IPS DF 6.9 (cell line): ENCODE measurements around the gene RNF181.

Experiments used
- DNase-seq: peaks from one replicate; pipeline ENCODE4 v3.0.0-alpha.2; 2013; ENCODE audit warnings: low read depth, low spot score
- H3K27ac ChIP-seq: one replicate; pipeline ENCODE4 v1.5.1; 2013; ENCODE audit warnings: low read length, control low read depth
- H3K27me3 ChIP-seq: 2 replicates; pipeline ENCODE4 v1.6.1; 2013; ENCODE audit warnings: mild to moderate bottlenecking, low read length; ENCODE audit not compliant: control insufficient read depth, insufficient read depth
- H3K36me3 ChIP-seq: 2 replicates; pipeline ENCODE4 v1.6.1; 2013; ENCODE audit warnings: low read length; ENCODE audit not compliant: control insufficient read depth, insufficient read depth
- H3K4me1 ChIP-seq: 2 replicates; pipeline ENCODE4 v1.6.1; 2013; ENCODE audit warnings: low read length; ENCODE audit not compliant: control insufficient read depth, insufficient read depth
- H3K4me3 ChIP-seq: 2 replicates; pipeline ENCODE4 v1.5.1; 2013; ENCODE audit warnings: mild to moderate bottlenecking, low read length
- H3K9me3 ChIP-seq: 2 replicates; pipeline ENCODE4 v1.6.1; 2013; ENCODE audit warnings: low read length, inconsistent platforms; ENCODE audit not compliant: control insufficient read depth, insufficient read depth
- WGBS: extraction: QIAGEN DNeasy Blood & Tissue Kit; methylation state at CpG from one replicate; pipeline ENCODE4 v1.1.7; 2013; ENCODE audit warnings: mixed read lengths, missing lambda C conversion rate; ENCODE audit not compliant: insufficient read length, insufficient coverage; 5-methylcytosine and 5-hydroxymethylcytosine counted together

The RNF181 gene

DNA sequence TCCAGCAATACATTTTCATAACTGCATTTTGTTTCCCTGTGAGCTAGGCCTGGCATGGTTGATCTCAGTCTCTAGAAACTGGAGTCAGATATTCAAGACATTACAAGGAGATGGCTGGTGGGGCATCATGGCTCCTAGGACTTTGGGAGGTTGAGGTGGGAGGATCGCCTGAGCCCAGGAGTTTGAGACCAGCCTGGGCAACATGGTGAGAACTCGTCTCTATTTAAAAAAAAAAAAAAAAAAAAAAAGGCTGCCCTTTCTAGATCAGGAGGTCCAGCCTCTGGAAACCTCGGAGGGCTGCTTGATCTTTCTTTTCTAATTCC, 18.5 kb upstream of the RNF181 start:
- whole genome bisulfite sequencing, result no CpG with 5 or more reads among the region's 3 CpGs
- no peak overlapping the region for H3K4me3 ChIP-seq
- no peaks in the 10 kb centered on the region for H3K36me3 ChIP-seq
- no peaks in the 10 kb centered on the region for H3K27me3 ChIP-seq
- peaks cover 5% of the 10 kb centered on the region for H3K4me1 ChIP-seq
- no peak overlapping the region for H3K27ac ChIP-seq
- no peaks in the 10 kb centered on the region for H3K9me3 ChIP-seq
- DNase-seq, result no peak

- Histone ChIP-seq H3K27ac (no peak within 1 kb of the TSS), H3K4me1 (peaks cover 5% of the 10 kb centered on the region), H3K27me3 (no peaks in the 10 kb centered on the region), H3K36me3 (no peaks in the 10 kb centered on the region), H3K9me3 (no peaks in the 10 kb centered on the region), H3K4me3 (peak within 1 kb of the TSS; percentile 30; the same call in 1 of the 2 replicates)
- WGBS, result no CpG with 5 or more reads among the region's 19 CpGs
- DNase-seq, result peak; percentile 52
Observed at GRCh38 chr2:85577386-85578242, 17.9 kb upstream of the RNF181 start, which contains the start of gene VAMP8. VAMP8 (plus strand) TSS chr2:85577586; CDS start chr2:85577647, 61 bp downstream.

GRCh38 chr2:85578243-85579180, 17.0 kb upstream of the RNF181 start:
- Histone ChIP-seq H3K27ac (no peak overlapping the region), H3K4me1 (peaks cover 5% of the 10 kb centered on the region), H3K4me3 (no peak overlapping the region; the same call in 1 of the 2 replicates), H3K36me3 (no peaks in the 10 kb centered on the region), H3K9me3 (no peaks in the 10 kb centered on the region), H3K27me3 (no peaks in the 10 kb centered on the region; the same call in 1 of the 2 replicates)
- no peak for DNase-seq
- WGBS, result no CpG with 5 or more reads among the region's 19 CpGs

- Histone ChIP-seq H3K27me3 (peaks cover 5% of the 10 kb centered on the region; the same call in 1 of the 2 replicates), H3K27ac (no peak overlapping the region), H3K9me3 (no peaks in the 10 kb centered on the region), H3K4me1 (peaks cover 5% of the 10 kb centered on the region), H3K36me3 (no peaks in the 10 kb centered on the region), H3K4me3 (no peak overlapping the region)
- DNase-seq, result no peak
- WGBS, result no CpG with 5 or more reads among the region's 6 CpGs
Observed at GRCh38 chr2:85579266-85579935, 16.1 kb upstream of the RNF181 start.

DNA sequence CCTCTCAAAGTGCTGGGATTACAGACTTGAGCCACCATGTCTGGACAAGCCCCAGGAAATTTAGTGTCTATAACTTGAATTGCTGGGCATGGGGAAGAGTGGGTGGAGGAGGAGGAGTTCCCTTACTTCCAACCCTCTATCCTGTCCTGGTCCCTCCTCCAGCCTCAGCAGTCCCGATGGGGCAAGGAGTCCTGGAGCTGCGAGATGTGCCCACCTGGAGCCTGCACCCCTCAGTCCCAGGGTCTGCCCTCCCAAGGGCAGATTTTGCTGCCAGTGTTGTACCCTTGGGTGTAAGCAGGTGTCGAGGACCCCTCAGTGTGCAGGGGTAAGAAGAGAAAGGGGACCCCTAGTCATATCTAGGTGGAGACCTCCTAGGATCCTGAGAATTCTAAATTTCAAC, 15.3 kb upstream of the RNF181 start:
- no CpG with 5 or more reads among the region's 3 CpGs for WGBS

GRCh38 chr2:85582492-85582891, 13.1 kb upstream of the RNF181 start:
- H3K4me3 ChIP-seq, result no peak overlapping the region
- peaks cover 9% of the 10 kb centered on the region; the same call in 1 of the 2 replicates for H3K27me3 ChIP-seq
- H3K36me3 ChIP-seq, result no peaks in the 10 kb centered on the region
- H3K27ac ChIP-seq, result no peak overlapping the region
- WGBS, result no CpG with 5 or more reads among the region's 1 CpG
- DNase-seq, result no peak
- H3K4me1 ChIP-seq, result peaks cover 5% of the 10 kb centered on the region
- H3K9me3 ChIP-seq, result no peaks in the 10 kb centered on the region

More for the DNA sequence above, 15.3 kb upstream of the RNF181 start:
- Histone ChIP-seq H3K27ac (no peak overlapping the region), H3K36me3 (no peaks in the 10 kb centered on the region), H3K4me3 (no peak overlapping the region), H3K4me1 (peaks cover 5% of the 10 kb centered on the region), H3K9me3 (no peaks in the 10 kb centered on the region), H3K27me3 (peaks cover 9% of the 10 kb centered on the region; the same call in 1 of the 2 replicates)
- no peak for DNase-seq

- Histone ChIP-seq H3K27ac (no peak overlapping the region), H3K4me3 (peak overlapping the region; percentile 28; the same call in 1 of the 2 replicates), H3K4me1 (peaks cover 4% of the 10 kb centered on the region), H3K36me3 (no peaks in the 10 kb centered on the region; the same call in 1 of the 2 replicates), H3K27me3 (peaks cover 9% of the 10 kb centered on the region; the same call in 1 of the 2 replicates), H3K9me3 (no peaks in the 10 kb centered on the region)
- no peak for DNase-seq
- WGBS, result no CpG with 5 or more reads among the region's 16 CpGs
Observed at GRCh38 chr2:85583667-85584353, 11.7 kb upstream of the RNF181 start.

DNA sequence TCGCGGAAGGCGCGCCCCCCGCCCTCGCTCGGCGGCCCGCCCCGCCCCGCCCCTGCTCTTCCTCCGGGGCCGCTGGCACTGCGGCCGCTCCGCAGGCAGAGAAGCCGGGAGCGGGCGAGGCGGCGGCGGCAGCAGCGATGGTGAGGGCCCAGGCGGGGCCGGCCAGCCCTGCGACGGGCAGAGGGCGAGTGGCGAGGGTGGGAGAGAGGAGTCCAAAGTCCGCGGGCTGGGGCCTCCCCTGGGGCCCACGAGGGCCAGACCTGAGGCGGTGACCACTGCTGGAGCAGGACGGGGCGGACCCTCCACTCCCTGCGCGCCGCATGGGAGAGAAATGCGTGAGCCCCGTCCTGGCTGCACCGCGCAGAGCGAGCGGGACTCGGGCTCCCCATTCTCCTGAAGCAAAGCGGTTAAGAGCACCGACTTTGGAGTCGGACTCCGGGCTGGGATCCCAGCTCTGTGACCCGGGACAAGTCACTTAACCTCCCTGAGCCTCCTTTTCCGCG, 11.1 kb upstream of the RNF181 start, which contains the start of gene VAMP5:
Gene VAMP5 (plus strand): TSS at position 78 of the 503 bp plus-strand sequence. CDS start 60 bp downstream, at position 138.
- H3K4me1 ChIP-seq, result no peaks in the 10 kb centered on the region
- DNase-seq, result no peak
- no peak within 1 kb of the TSS for H3K27ac ChIP-seq
- H3K27me3 ChIP-seq, result peaks cover 9% of the 10 kb centered on the region; the same call in 1 of the 2 replicates
- H3K9me3 ChIP-seq, result no peaks in the 10 kb centered on the region
- no CpG with 5 or more reads among the region's 52 CpGs for WGBS
- H3K36me3 ChIP-seq, result no peaks in the 10 kb centered on the region; the same call in 1 of the 2 replicates
- peak within 1 kb of the TSS; percentile 28; the same call in 1 of the 2 replicates for H3K4me3 ChIP-seq
